ENCODE results near the gene AFF1.

Gene AFF1

DNA sequence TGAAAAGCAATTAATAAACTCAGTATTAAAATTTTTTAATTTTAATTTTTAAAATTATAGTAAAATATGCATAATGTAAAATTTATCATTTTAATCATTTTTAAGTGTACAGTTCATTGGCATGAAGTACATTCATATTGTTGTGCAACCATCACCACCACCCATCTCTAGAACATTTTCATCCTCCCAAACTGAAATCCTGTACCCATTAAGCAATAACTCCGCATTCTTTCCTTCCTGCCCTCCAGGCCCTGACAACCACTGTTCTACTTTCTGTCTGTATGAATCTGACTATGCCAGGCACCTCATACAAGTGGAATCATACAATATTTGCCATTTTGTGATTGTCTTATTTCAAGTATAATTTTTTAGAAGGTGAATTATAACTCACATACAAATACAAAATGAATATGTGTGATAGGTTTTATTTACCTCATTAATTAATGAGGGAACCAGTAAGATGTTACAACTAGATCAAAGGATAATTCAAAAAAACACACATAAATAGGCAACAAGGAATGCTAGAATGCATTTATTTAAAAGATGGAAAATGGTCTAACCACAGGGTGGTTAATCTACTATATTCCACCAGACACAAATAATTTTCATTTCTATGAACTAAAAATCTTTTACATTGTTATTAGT, 13.1 kb upstream of the AFF1 start:
- DNase-seq (ENCODE audit: low spot score): no peak

DNA sequence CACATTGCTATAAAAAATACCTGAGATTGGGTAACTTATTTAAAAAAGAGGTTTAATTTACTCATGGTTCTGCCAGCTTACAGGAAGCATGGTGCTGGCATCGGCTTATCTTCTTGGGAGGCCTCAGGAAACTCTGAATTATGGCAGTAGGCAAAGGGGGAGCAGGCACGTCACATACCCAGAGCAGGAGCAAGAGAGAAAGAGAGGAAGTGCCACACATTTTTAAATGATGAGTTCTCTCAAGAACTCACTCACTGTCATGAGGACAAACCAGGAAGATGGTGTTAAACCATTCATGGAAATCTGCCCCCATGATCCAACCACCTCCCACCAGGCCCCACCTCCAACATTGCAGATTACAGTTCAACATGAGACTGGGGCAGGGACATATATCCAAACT, 10.0 kb upstream of the AFF1 start:
- no peak for DNase-seq (ENCODE audit: low spot score)

DNA sequence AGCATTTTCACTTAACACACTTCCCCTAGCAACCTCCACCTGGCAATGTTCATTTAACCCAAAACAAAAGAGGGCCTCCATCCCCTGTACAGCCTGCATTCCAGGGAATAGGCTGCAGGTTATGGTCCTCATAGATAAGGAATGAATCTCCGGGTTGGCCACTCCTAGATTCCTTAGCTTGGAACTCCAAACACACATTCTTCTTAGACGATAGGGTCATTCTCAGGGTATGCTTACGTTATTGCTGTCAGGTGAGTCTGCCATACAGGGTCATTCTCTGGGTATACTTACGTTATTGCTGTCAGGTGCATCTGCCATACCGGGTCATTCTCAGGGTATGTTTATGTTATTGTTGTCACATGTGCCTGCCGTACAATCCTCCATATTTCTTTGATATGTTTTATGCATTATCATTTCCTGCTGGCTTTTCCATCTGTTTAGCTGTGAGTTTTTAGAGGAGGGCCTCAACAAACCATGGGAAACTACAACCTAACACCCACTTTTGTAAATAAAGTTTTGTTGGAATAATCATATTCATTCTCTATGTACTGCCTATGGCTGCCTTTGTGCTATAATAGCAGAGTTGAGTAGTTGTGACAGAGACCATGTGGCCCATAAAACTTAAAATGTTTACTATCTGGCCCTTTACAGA, 8.2 kb upstream of the AFF1 start:
- DNase-seq (ENCODE audit: low spot score): no peak

DNA sequence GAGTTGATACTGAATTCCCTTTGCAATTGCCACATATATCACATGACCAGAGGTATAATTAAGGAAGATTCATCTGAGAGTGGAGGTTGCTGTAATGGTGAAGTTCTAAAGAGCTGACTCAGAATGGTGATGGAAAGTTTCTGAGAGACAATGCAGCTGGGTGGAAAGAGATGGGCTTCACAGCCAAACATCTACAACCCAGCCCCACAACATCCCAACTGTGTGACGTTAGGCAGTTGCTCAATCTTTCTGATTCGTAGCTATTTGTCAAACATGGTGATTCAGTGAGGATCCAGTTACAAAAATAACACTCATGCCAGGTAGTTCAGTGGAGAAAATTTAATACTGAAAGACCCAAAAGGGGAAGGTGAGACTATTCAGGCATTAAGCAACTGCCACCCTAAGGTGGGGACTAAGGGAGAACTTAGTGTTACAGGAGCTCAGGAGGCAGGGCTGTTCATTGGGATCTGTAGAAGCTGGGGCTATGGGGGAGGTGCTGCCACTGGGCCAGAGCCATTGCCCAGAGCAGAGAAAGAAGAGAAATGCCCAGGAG, 6.9 kb upstream of the AFF1 start:
- DNase-seq (ENCODE audit: low spot score): peak; percentile 25

DNA sequence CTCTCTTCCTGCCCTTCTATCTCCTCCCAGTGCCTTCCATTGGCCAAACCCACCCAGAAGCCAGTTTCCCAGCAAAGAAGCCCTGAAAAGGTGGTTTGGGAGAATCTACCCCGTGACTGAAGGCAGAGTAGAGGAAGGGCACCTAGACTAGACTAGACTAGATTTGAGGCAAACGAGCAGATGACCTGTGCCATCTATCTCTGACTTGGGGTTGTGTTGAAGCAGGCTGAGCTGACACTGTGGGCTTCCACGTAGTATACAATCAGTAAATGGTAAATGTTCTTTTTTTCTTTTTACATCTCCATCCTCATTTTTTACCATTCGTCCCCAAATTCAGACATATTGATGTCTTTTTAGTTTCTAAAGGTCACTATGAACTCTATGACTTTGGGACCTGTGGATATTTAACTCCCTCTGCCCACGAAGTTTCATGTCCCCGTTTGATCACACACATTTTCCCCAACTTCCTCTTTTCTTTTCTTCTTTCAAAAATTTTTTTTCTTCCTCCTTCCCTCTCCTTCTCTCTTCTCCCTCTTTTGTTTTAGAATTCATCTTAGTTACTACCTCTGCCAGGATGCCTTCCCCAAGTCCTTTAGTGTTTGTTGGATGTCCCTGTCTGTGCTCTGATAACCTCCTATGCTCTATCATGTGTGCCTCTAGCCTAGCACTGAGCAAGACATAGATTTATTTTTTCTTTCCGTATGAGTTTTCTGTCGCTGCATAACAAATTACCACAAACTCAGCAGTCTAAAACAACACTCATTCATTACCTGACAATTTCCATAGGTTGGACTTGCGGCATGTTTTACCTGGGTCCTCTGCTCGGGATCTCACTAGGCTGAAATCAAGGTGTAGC, 6.2 kb upstream of the AFF1 start:
- no peak for DNase-seq (ENCODE audit: low spot score)

DNA sequence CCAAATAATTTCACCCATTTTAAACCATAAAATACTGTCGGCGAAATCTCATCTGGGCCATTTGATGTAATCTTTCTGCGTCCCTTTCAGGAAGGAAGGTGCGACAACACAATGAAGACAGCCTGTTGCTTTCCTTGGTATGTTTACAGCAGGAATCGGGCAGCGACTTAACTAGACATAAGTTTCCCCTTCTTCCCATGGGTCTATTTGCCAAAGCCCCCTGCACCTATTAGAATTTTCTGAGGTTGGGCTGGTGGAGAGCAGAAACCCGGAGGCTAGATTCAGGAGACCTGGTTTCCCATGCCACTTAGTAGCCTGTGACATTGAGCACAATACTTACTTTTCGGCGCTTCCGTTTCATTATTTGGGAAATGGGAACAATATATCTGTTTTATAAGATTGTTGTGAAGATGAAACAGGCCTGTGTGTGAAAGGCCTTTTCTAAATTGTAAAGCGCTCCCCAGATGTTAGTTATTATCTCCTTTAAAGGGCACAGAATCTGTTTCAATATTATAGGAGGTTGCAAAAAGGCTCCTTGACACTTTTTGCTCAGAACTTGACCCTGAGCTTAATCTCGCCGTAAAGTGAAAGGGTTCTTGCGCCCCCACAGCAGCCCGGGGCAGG, 552 bp upstream of the AFF1 start:
- peak; percentile 27 for DNase-seq (ENCODE audit: low spot score)

DNA sequence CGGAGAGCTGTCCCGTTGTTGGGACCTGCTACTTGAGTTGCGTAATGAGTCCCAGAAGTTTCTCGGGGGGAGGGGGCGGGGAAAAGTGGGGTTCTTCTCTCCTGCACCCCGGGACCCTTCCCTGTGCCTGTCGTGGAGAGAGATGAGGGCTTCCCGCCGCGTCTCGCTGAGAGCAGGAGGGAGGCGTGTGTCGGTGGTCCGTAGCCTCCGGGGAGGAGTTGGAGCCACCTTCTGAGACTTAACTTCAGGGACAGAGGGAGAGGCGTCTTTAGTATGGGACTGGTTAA, 698 bp downstream of the AFF1 start:
- DNase-seq (ENCODE audit: low spot score): no peak

DNA sequence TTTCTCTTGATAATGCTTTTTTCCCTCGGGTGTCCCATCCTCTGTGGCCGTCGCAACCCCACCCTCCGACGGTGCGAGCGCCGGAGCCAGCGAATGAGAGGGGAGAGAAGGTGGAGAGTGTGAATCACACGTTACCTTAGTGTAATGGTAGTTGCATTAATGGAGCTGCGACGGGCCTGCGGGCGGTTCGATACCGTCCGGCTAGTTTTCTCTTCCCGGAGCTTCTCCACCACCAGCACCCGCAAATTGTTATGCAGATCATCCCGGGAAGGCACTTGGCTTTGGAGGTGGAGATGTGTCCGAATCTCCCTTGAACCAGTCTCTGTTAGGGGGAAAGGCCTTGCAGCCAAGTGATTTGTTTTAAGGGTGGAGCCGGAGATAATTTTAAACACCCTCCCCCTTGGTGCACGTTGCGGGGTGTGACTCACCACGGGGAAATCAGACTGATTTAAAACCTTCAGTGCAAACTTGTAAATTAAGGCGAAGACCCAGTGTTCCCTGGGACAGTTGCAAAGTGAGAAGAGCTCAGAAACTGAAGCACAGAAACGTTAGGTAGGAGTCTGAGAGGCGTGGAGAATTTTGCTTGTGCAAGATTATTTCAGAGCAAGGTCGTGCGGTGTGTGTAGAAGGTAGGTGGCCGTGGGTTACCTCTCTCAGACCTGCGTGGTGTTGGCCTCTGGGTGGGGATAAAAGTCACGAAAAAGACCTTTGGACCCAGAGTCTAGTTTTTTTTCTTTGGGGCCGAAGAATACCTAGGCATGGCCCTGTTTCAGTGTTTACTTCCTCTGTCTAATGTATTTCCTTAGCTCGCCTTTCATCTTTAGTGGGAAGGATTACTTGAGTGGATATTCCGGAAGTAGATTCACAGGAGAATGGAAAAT, 1.3 kb downstream of the AFF1 start:
- DNase-seq (ENCODE audit: low spot score): peak; percentile 89

DNA sequence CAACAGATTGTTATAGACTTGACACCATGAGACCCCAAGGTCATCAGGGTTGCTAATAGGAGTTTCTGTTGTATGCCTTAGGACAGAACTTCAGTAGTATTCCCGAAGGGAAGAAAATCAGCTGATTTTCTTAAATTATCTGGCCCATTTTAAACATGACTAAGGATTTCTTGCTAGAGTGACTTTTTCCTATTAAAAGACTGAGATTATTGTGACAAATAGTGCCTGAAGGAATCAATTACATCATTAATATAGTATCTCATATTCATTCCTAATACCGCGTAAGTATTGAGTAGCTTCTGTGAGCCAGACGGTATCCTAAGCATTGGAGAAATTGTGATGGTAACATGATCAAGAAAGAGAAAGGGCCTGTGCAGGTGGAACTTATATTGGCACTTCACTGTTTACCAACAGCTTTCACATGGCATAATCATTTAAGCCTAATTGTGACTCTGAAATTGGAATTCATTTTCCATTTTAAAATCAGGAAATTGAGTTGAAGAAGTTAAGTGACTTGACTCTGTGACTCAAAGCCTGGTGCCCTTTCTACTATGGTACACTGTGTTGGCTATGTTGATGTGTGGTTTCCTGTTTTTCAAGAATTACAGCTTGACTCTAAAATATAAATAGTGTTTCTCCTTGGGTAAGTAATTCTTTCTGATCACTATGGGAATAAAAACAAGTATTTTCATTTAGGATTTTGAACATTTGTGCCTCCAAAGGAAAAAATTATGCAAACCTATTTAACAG, 4.1 kb downstream of the AFF1 start:
- no peak for DNase-seq (ENCODE audit: low spot score)

DNA sequence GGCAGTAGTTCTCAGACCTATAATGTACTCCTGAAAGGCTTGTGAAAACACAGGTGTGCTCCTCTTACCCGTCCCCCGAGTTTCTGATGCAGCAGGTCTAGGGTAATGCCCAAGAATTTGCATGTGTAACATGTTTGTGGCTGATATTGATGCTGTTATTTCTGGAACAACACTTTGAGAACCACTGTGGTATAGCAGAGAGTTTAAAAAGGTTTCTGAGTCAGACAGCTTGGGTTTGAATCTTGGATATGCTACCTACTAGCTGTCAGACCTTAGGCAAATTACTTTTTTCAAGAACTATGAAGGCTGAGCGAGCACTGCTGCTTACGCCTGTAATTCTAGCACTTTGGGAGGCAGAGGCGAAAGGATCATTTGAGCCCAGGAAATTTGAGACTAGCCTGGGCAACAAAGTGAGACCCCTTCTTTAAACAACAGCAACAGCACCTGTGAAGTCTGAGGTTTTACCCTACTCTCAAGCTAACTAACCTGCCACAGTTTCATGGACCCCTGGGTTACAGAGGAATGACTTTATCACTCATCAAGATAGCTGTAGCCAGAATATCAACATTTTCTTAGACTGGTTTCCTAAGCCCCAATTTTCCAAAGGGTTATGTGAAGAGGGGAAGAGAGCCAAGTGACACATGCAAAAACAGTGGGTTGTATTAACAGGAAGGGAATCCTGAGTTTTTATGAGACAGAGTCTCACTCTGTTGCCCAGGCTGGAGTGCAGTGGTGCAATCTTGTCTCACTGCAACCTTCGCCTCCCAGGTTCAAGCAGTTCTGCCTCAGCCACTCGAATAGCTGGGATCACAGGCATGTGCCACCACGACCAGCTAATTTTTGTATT, 5.1 kb downstream of the AFF1 start:
- DNase-seq (ENCODE audit: low spot score): no peak

DNA sequence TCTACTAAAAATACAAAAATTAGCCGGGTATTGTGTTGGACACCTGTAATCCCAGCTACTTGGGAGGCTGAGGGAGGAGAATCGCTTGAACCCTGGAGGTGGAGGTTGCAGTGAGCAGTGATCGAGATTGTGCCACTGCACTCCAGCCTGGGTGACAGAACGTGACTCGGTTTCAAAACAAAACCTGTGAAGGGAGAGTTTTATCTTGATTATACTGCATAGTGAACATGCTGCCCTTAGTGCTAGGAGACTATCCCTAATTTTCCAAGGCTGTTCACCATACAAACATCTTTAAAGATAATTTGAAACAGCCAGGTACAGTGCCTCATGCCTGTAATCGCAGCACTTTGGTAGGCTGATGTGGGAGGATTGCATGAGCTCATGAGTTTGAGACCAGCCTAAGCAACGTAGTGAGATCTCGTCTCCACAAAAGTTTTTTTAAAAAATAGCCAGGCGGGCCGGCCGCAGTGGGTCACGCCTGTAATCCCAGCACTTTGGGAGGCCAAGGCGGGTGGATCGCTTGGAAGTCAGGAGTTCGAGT, 6.2 kb downstream of the AFF1 start:
- no peak for DNase-seq (ENCODE audit: low spot score)

DNA sequence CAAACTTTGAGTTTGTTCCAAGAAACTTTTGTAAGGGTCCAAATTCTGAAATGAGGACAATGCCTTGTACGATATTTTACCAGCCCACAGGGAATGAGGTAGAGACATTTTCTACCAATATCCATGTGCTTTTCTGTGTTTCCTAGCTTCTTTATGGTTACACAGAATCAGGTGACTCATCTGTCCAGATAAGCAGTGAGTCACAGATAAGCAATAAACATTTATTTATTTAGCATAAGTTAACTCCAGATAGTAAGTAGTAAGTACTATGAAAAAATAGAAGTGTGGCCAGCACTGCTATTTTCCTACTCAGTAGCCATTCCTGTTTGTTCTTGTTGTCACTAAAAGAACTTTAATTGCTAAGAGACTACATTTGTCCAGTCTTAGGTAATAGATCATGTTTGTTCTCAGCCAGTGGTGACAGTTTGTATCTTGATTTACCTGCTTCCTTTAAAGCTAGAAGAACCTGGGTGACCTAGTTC, 7.4 kb downstream of the AFF1 start:
- peak; percentile 88 for DNase-seq (ENCODE audit: low spot score)

DNA sequence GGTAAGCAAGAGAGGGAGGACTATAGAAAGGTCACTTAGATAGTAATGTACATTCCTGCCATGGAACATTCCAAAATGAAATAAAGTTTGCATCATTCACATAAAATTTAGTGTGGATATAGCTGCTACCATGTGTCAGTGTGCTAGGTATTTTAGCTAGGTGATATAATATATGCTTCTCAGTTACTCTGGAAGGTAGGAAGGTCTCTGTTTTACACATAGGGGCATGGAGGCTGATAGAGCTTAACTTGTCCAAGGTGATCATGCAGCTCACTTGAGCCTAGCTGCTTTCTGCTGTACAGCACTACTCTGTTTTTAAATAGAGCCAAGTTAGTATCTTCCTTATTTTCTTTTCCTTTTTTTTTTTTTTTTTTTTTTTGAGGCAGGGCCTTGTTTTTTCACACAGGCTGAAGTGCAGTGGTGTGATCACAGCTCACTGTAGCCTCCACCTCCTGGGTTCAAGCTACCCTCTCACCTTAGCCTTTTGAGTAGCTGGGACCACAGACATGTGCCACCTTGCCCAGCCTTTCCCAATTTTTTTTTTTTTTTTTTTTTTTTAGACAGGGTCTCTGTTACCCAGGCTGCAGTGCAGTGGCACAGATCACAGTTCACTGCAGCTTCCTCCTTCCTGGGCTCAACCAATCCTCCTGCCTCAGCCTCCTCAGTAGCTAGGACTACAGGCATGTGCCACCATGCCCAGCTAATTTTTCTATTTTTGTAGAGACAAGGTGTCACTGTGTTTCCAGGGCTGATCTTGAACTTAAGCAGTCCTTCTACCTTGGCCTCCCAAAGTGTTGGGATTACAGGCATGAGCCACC, 10.4 kb downstream of the AFF1 start:
- DNase-seq (ENCODE audit: low spot score): no peak

DNA sequence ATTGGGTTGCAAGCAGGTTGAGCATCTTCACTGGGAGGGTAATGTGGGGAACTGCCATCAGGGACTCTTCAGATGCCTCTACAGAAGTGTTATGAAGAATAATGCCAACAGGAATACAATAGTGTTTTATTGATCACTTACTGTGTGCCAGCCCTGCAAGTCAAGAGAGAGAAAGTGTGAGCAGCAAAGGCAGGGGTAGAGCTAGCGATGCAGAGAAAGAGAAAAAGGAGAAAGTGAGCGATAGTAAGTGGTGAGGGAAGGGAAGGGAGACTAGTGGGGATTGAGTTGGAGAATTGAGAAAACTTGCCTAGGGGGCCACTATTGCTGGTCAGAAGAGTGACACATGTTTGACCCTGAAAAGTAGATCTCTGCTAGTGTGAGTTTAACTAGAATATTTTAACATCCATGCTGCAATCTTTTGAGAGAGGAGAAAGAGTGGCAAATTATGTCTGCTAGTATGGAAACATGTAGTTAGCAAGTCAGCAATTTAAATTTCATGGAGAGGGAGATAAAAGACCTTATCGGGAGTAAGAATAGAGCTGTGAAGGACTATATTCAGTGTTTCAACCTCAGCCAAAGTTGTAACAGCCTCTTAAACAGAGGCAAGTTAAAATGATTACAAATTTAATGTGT, 12.2 kb downstream of the AFF1 start:
- DNase-seq (ENCODE audit: low spot score): no peak

DNA sequence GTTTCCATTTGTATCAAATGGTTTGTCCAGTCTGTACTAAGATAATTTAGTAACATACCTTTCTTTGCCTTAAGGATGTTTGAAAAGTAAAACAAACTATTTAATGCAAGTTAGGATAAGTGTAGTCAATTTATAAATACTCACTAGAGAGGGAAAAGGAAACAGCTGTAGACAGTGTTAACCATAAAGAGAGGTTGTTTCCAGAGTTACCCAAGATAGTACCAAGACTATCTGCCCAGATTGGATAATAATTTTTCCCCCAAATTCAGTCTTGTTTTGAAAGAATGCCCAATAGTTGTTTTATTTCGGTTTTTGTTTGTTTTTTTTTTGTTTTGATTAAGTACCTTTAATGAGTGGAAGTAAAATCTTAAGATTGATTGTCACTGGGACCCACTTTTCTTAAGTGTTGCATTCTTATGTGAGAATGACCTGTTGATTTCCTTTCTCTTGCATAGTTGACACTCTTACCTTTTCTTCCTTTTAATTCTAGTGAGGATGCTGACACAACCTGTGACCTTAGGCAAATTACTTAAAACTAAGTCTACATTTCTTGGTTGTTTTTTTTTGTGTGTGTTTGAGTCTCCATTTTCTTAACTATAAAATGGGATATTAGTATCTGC, 12.8 kb downstream of the AFF1 start:
- no peak for DNase-seq (ENCODE audit: low spot score)

DNA sequence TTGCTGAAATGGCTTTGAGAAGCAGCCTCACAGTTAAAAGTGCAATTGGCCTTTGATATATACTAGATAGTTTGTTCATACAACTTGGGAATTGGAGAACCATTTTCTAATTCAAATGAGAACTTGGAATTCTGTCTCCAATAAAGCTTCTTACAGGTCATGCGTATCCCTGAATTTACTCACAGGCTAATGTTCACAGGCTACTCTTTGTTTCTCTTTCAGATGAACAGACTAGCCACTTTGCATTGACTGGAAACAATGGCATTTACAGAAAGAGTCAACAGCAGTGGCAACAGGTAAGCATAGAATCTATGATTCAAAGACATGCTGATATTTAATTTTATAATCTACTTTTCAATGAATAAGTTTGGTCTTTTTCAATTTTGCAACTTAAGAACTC, 13.5 kb downstream of the AFF1 start:
- DNase-seq (ENCODE audit: low spot score): no peak

DNA sequence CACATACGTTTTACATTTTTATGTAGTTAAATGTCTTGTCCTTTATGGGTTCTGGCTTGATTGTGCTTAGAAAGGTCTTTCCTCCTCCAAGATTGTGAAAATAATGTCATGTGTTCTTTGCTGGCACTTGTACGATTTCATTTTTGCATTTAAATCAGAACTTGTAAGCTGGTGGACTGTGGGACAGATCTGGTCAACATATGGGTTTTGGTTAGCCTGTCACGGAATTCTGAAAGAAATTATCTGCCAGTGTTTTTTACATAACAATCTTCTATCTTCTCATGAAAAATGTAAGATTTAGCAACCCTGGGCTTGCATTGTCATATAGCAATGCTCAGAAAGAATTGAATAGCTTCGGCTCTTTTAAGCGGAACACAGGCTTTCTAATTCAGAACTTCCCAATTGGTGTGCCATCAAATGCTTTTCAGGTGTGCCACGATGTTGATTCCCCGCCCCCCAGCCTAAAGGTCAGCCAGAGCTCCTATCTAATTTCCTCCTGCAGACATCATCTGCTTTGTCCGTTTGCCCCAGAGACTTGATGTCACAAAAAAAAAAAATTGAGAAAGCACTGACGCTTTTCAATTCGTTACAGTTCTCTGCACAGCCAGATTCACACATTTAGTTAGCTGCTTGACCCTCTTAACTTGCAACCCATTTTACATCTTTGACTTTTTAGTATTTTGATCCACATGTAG, 16.2 kb downstream of the AFF1 start:
- DNase-seq (ENCODE audit: low spot score): no peak

Data from LoVo (cell line).